GM12892 (cell line): Measurements from ENCODE around the gene TMEM30A.

ENCODE experiments used
- POLR2A ChIP-seq: IDR thresholded peaks from 2 replicates; pipeline ENCODE4 v1.6.1; 2011; ENCODE audit warnings: low read depth, low read length, control low read depth
- POLR2AphosphoS5 ChIP-seq: IDR thresholded peaks from 2 replicates; pipeline ENCODE4 v1.6.1; 2011; ENCODE audit warnings: low read depth, low read length, control low read depth
- TAF1 ChIP-seq: IDR thresholded peaks from 2 replicates; pipeline ENCODE4 v1.6.1; 2011; ENCODE audit warnings: low read depth, mild to moderate bottlenecking, control low read depth, low read length, borderline replicate concordance

- TF ChIP-seq POLR2A = no peak
- TF ChIP-seq TAF1 = no peak
- no peak for TF ChIP-seq POLR2AphosphoS5
Measured at GRCh38 chr6:75290136-75290945, 5.7 kb upstream of the TMEM30A start.
